ENCODE measurements around the gene RSPH1. TPM values are rescaled to one million over a fixed set of nuclear protein-coding genes. Genes with fewer than 3 reads are reported as not detected.

The RSPH1 gene
- total RNA-seq, 4 donors from 2014 or later, result 0.50 to 0.78 (median 0.57) TPM; not detected in 1

DNA sequence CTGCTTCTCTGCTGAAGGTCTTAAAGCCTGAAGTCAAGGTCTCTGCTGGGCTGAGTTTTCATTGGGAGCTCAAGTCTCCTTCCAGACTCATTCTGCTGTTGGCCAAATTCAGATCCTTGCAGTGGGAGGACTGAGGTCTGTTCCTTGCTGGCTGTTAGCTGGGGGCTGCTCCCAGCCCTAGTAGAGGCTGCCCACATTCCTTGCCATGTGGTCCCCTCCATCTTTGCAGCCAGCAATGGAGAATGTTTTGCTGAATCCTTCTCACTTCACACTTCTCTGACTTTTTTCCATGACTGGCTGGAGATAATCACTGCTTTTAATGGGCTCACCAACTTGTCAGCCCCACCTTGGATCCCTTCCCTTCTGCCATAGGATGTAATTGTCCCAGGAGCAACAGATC is 59.1 kb downstream of the RSPH1 start:
- intact Hi-C loops (cut with DNase I), result no loop called here
- no peak overlapping the region for H3K27ac ChIP-seq (replicated peaks in 1 of 4)
- TF ChIP-seq POLR2AphosphoS5 (IDR thresholded peaks at IDR 0.05) (no peak), POLR2A (IDR thresholded peaks at IDR 0.05; ENCODE audit: low read depth) (no peak), EP300 (IDR thresholded peaks at IDR 0.05) (no peak)
- TF ChIP-seq, protein P1, sequence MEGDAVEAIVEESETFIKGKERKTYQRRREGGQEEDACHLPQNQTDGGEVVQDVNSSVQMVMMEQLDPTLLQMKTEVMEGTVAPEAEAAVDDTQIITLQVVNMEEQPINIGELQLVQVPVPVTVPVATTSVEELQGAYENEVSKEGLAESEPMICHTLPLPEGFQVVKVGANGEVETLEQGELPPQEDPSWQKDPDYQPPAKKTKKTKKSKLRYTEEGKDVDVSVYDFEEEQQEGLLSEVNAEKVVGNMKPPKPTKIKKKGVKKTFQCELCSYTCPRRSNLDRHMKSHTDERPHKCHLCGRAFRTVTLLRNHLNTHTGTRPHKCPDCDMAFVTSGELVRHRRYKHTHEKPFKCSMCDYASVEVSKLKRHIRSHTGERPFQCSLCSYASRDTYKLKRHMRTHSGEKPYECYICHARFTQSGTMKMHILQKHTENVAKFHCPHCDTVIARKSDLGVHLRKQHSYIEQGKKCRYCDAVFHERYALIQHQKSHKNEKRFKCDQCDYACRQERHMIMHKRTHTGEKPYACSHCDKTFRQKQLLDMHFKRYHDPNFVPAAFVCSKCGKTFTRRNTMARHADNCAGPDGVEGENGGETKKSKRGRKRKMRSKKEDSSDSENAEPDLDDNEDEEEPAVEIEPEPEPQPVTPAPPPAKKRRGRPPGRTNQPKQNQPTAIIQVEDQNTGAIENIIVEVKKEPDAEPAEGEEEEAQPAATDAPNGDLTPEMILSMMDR (IDR thresholded peaks at IDR 0.05), result no peak
- H3K4me3 ChIP-seq, result no peak overlapping the region
- H3K36me3 ChIP-seq, result no peaks in the 10 kb centered on the region
- H3K9me3 ChIP-seq, result peaks cover 0 to 25% (median 17%) of the 10 kb centered on the region in 4 donors
- H3K4me1 ChIP-seq, result no peaks in the 10 kb centered on the region
- no peak for DNase-seq (ENCODE audit: extremely low spot score)
- peaks cover 0 to 44% (median 0%) of the 10 kb centered on the region in 4 donors for H3K27me3 ChIP-seq

DNA sequence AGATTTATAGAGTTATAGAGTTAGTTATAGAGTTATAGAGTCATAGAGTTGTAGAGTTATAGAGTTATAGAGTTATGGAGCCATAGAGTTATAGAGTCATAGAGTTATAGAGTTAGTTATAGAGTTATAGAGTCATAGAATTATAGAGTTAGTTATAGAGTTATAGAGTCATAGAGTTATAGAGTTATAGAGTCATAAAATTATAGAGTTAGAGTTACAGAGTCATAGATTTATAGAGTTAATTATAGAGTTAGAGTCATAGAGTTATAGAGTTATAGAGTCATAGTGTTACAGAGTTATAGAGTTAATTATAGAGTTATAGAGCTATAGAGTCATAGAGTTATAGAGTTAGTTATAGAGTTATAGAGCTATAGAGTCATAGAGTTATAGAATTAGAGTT is 60.2 kb downstream of the RSPH1 start:
- no peaks in the 10 kb centered on the region for H3K4me1 ChIP-seq
- intact Hi-C loops (cut with DNase I), result no loop called here
- no peak overlapping the region for H3K27ac ChIP-seq (replicated peaks in 1 of 4)
- peaks cover 0 to 28% (median 19%) of the 10 kb centered on the region in 4 donors for H3K9me3 ChIP-seq
- H3K4me3 ChIP-seq, result no peak overlapping the region
- H3K36me3 ChIP-seq, result no peaks in the 10 kb centered on the region
- no peak for DNase-seq (ENCODE audit: extremely low spot score)
- H3K27me3 ChIP-seq, result peaks cover 0 to 55% (median 0%) of the 10 kb centered on the region in 4 donors
- no peak for TF ChIP-seq EP300 (IDR thresholded peaks at IDR 0.05)
- no peak for TF ChIP-seq POLR2AphosphoS5 (IDR thresholded peaks at IDR 0.05)
- no peak for TF ChIP-seq POLR2A (IDR thresholded peaks at IDR 0.05; ENCODE audit: low read depth)
- TF ChIP-seq, protein P1 (IDR thresholded peaks at IDR 0.05), result no peak

DNA sequence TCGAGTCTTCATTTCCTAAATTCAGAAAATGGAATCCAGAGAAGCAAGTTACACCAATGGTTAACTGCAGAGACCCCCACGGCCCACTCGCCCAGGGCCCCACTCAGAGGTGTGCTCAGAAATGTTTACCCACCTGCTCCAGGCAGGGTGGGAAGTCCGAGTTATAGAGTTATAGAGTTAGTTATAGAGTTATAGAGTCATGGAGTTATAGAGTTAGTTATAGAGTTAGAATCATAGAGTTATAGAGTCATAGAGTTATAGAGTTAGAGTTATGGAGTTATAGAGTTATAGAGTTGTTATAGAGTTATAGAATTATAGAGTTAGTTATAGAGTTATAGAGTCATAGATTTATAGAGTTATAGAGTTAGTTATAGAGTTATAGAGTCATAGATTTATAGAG is 60.6 kb downstream of the RSPH1 start:
- intact Hi-C loops (cut with DNase I), result no loop called here
- no peak for DNase-seq (ENCODE audit: extremely low spot score)
- peaks cover 0 to 59% (median 0%) of the 10 kb centered on the region in 4 donors for H3K27me3 ChIP-seq
- H3K9me3 ChIP-seq, result peaks cover 0 to 28% (median 19%) of the 10 kb centered on the region in 4 donors
- no peak overlapping the region for H3K4me3 ChIP-seq
- 67% methylated on average over 4 of the region's 4 CpGs for WGBS
- no peaks in the 10 kb centered on the region for H3K4me1 ChIP-seq
- no peaks in the 10 kb centered on the region for H3K36me3 ChIP-seq
- H3K27ac ChIP-seq (replicated peaks in 1 of 4), result no peak overlapping the region
- TF ChIP-seq, protein P1 (IDR thresholded peaks at IDR 0.05), result no peak
- TF ChIP-seq POLR2AphosphoS5 (IDR thresholded peaks at IDR 0.05), result no peak
- no peak for TF ChIP-seq EP300 (IDR thresholded peaks at IDR 0.05)
- TF ChIP-seq POLR2A (IDR thresholded peaks at IDR 0.05; ENCODE audit: low read depth), result no peak

DNA sequence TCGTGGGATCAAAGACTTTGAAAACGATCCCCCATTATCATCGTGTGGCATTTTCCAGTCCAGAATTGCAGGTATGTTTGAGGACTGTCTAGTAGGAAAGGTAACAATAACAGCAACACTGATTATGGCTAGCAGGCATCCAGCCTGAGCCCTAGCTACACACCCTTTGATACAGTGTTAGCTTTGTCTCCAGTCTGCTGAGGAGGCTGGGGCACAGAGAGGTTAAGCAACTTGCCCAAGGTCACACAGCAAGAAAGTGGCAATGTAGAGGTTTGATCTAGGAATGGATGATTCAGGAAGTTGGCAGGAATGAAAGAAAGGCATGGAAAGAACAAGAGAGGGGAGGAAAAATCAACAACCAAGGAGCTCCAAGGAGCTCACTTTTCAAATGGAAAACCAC is 61.1 kb downstream of the RSPH1 start:
- Histone ChIP-seq H3K27me3 (peaks cover 0 to 61% (median 0%) of the 10 kb centered on the region in 4 donors), H3K4me1 (no peaks in the 10 kb centered on the region), H3K4me3 (no peak overlapping the region), H3K9me3 (peaks cover 0 to 28% (median 19%) of the 10 kb centered on the region in 4 donors), H3K27ac (replicated peaks in 1 of 4) (no peak overlapping the region), H3K36me3 (no peaks in the 10 kb centered on the region)
- intact Hi-C loops (cut with DNase I), result no loop called here
- no peak for DNase-seq (ENCODE audit: extremely low spot score)
- no peak for TF ChIP-seq POLR2AphosphoS5 (IDR thresholded peaks at IDR 0.05)
- no peak for TF ChIP-seq EP300 (IDR thresholded peaks at IDR 0.05)
- WGBS, result 82% methylated on average over 3 of the region's 3 CpGs

DNA sequence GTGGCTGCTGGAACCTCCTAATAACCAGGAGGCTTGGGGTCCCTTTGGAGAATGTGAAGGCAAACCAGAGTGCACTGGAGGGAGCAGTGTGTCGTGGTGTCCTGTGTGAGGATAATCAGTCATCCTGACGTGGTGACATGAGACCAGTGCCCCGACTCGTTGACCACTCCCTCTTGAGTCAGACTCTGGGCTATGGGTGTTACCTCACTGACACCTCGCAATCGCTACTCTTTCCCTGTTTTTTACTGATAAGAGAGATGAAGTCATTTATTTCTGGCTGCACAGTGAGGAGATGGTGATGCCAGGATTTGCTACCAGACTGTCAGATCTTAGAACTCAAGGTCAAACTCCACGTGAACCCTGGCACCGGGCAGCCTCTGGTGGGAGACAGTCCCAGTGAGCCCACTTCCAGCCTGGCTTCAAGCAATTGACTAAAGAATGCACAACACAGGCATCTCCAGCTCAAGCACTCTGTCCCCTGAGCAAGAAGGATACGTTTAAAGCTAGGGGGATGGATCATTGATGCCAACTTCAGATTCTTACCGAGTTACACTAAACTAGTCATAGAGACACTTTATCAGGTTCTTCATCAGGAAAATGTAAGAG is 62.0 kb downstream of the RSPH1 start:
- Histone ChIP-seq H3K4me3 (no peak overlapping the region), H3K27ac (replicated peaks in 1 of 4) (no peak overlapping the region), H3K4me1 (no peaks in the 10 kb centered on the region), H3K36me3 (no peaks in the 10 kb centered on the region), H3K9me3 (peaks cover 0 to 28% (median 19%) of the 10 kb centered on the region in 4 donors), H3K27me3 (peaks cover 0 to 65% (median 0%) of the 10 kb centered on the region in 4 donors)
- TF ChIP-seq POLR2AphosphoS5 (IDR thresholded peaks at IDR 0.05) (no peak), EP300 (IDR thresholded peaks at IDR 0.05) (no peak), POLR2A (IDR thresholded peaks at IDR 0.05; ENCODE audit: low read depth) (no peak)
- TF ChIP-seq, protein P1 (IDR thresholded peaks at IDR 0.05), result no peak
- 48% methylated on average over 10 of the region's 10 CpGs for WGBS
- no peak for DNase-seq (ENCODE audit: extremely low spot score)
- intact Hi-C loops (cut with DNase I), result no loop called here
